Keratinocyte (primary cell): ENCODE results near the gene PDE10A.

ENCODE experiments used
- CTCF ChIP-seq, 3 experiments: IDR thresholded peaks in 1 of 3; conservative IDR thresholded peaks in 1 of 3; optimal IDR thresholded peaks in 1 of 3; 2 replicates in 2 of 3; 3 replicates in 1 of 3; pipeline versions ENCODE3 to v1.5.1; 2011; ENCODE audit warnings: low read length in 3 of 3, mild to moderate bottlenecking in 3 of 3, moderate library complexity in 2 of 3, control low read depth in 1 of 3, inconsistent platforms in 1 of 3; ENCODE audit not compliant: insufficient read depth in 2 of 3; ENCODE audit errors: extremely low read depth in 1 of 3
- EZH2 ChIP-seq: IDR thresholded peaks from one replicate; pipeline ENCODE4 v1.6.1; 2012; ENCODE audit warnings: inconsistent platforms, mild to moderate bottlenecking, low read length, moderate library complexity

- TF ChIP-seq CTCF (optimal IDR thresholded peaks at IDR 0.05 in 1 of 3, IDR thresholded peaks at IDR 0.05 in 1 of 3, conservative IDR thresholded peaks at IDR 0.05 in 1 of 3; ENCODE audit: extremely low read depth in 1 of 3, insufficient read depth in 2 of 3, low read length in 3 of 3) (no peak), EZH2 (no peak)
Observed at GRCh38 chr6:165649166-165650137, 13.6 kb downstream of the PDE10A start.
